GM19467 (cell line): ENCODE measurements around the gene MEMO1.
"Not testable (repeated sequence)": the region's sequence is repeated elsewhere in the genome, so short reads cannot be mapped to it uniquely, and the experiment has no call there.

ENCODE experiments used
- ATAC-seq: cut with Tn5 transposase; IDR thresholded peaks from one replicate; pipeline ENCODE4 v1.9.1; 2021; ENCODE audit warnings: mild to moderate bottlenecking, moderate library complexity; ENCODE audit not compliant: unreplicated experiment

Gene MEMO1

DNA sequence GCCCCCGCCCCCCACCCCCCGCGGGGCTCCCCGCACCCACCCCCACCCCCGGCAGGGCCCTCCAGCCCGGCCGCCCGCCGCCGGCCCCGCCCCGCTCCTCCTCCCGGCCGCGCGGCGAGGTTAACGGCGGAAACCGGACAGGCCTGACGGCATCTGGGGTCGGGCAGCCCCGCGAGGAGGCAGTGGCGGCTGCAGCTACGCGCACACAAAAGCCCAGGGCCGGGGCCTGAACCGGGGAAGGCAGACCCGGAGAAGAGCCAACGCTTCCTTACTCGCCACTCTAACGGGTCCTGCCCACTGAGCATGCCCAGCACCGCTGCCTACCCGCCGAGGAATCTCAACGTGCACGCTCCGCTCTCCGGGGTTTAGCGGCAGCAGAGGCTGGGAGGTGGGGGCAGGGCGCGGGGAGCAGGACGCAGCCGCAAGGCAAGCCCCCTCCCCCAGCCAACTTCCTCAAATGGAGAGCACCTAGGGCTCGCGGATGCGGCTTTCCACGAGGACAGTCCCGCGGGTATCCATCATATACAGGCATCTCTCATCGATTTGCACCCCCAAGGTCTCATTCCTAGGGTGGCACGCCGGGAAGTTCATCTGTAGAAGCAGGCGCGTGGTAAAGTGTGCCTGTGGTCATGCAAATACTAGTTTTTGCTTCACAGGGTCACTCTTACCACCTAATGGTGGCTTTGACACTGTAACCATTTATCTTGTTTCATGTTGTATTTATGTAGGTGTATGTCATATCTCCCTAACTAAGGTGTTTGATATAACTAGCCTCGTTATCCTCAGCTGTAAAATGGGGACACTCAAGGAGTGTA is at the start of gene MEMO1:
TSS of gene MEMO1 (minus strand) at position 339 of the 815 bp plus-strand sequence. CDS start 761 bp downstream, outside the sequence.
- peak; percentile 57 for ATAC-seq

DNA sequence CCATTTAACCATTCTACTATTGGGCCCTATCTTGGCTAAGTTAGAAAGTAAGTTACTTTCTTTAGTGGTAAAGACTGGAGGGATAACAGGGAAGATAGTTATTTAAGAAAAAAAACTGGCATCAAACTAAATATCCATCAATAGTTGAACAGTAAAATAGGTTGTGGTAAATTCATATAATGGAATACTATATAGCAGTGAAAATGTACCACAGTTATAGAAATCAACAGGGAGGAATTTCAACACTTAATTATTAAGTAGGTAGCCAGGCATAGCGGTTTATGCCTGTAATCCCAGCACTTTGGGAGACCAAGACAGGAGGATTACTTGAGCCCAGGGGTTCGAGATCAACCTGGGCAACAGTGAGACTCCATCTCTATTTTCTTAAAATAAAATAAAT is 49.5 kb upstream of the MEMO1 start:
- ATAC-seq, result no peak

DNA sequence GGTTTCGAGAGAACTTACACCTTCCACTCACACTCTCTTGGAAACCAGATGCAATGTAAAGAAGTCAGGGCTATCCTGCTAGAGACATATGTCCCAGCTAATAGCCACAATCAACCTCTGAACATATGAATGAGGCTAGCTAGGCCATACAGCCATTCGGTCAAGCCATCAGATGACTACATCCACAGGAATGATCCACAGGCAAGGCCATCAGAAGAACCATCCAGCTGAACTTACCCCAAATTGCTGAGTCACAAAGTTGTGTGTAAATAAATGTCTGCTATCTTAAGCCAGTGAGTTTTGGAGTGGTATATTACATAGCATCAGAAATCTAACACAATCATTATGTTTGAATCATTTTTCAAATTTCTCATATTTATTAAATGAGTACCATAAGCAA is 47.3 kb upstream of the MEMO1 start:
- no peak for ATAC-seq

DNA sequence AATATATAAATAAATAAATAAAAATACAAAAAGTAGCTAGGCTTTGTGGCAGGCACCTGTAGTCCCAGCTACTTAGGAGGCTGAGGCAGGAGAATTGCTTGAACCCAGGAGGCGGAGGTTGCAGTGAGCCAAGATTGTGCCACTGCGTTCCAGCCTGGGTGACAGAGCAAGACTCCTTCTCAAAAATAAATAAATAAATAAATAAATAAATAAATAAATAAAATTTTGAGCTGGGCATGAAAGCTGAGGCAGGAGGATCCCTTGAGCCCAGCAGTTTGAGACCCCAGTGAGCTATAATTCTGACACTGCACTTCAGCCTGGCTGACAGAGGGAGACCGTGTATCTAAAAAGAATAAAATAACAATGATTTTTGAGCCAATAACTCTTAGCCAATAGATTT is 43.8 kb upstream of the MEMO1 start:
- ATAC-seq, result not testable (repeated sequence)

DNA sequence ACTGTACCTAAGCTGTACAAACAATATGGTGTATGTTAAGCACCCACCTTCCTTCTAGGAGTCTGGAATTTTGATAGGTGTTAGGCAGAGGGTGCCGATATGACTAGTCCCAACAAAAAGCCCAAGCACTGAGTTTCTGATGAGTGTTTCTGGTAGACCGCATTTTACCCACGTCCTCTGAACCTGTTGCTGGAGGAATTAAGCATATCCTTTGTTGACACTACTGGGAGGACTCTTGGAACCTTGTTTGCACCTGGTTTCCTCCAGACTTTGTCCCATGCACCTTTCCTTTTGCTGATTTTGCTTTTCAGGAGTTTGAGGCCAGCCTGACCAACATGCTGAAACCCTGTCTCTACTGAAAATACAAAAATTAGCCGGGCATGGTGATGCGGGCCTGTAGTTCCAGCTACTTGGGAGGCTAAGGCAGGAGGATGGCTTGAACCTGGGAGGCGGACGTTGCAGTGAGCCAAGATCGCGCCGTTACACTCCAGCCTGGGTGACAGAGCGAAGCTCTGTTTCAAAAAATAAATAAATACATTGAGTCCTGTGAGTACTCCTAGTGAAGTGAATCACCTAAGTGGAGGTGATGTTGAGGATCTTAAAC is 41.1 kb upstream of the MEMO1 start:
- no peak for ATAC-seq

- ATAC-seq, result no peak
Measured at GRCh38 chr2:32043561-32043960, 32.8 kb upstream of the MEMO1 start.

GRCh38 chr2:32039447-32040219 is 28.8 kb upstream of the MEMO1 start, which contains the start of gene DPY30:
DPY30 (minus strand) TSS chr2:32039805; CDS start chr2:32039456, 349 bp downstream.
- ATAC-seq, result peak; percentile 86

DNA sequence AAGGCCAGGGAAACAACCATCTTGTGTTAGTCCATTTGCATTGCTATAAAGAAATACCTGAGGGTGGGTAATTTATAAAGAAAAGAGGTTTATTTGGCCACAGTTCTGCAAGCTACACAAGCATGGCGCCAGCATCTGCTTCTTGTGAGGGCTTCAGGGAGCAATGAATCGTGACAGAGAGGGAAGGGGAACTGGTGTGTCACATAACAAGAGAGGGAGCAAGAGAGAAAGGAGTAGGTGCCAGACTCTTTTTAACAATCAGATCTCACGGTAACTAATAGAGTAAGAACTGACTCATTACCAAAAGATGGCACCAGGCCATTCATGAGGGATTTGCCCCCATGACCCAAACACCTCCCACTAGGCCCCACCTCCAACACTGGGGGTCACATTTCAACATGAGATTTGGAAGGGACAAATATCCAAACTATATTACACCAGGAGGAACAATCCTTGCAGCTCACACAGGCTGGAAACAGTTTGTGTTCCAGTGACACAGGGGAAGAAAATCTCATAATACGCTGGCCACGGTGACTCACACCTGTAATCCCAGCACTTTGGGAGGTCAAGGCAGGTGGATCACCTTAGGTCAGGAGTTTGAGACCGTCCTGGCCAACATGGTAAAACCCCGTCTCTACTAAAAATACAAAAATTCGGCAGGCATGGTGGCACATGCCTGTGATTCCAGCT is 23.5 kb upstream of the MEMO1 start:
- ATAC-seq, result not testable (repeated sequence)

GRCh38 chr2:32018789-32019482 is 8.1 kb upstream of the MEMO1 start:
- ATAC-seq, result not testable (repeated sequence)

GRCh38 chr2:32012872-32013271 is 2.1 kb upstream of the MEMO1 start:
- ATAC-seq, result no peak

GRCh38 chr2:32011485-32011960 is 715 bp upstream of the MEMO1 start:
- ATAC-seq, result no peak

- peak; percentile 39 for ATAC-seq
Measured at GRCh38 chr2:32010280-32010669, 533 bp downstream of the MEMO1 start.

DNA sequence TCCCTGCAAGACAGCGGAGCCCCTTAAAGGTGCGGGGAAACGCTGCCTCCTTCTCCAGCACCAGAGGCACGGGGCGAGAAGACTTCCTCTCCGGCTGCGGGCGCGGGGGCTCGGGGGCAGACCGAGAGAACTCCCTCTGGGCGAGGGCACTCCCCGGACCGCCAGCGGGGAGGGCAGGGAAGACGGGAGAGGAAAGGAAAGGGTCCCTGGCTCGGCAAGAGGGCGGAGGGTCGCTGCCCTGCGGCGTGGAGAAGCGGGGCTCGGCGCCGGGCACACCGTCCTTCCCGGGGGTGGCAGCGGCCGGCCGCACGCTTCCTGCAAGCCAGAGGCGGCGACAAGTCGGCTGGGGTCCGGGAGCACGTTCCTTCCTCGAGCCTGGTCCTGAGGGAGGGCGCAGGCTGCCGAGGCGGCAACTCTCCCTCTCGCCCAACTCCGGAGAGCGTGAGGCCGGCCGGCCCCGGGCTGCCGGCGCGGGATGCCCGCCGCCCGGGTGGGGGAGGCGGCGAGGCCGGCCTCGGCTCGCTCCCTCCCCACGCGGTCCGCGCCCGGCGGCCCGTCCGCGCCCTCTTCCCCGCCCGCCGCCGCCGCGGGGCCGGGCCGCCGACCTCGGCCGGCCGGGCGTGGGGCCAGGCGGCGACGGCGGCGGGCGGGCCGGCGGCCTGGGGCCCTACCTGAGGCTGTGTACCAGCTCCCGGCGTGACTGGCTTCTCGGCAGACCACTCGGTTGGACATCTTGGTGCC is 1.1 kb downstream of the MEMO1 start:
- peak; percentile 25 for ATAC-seq

DNA sequence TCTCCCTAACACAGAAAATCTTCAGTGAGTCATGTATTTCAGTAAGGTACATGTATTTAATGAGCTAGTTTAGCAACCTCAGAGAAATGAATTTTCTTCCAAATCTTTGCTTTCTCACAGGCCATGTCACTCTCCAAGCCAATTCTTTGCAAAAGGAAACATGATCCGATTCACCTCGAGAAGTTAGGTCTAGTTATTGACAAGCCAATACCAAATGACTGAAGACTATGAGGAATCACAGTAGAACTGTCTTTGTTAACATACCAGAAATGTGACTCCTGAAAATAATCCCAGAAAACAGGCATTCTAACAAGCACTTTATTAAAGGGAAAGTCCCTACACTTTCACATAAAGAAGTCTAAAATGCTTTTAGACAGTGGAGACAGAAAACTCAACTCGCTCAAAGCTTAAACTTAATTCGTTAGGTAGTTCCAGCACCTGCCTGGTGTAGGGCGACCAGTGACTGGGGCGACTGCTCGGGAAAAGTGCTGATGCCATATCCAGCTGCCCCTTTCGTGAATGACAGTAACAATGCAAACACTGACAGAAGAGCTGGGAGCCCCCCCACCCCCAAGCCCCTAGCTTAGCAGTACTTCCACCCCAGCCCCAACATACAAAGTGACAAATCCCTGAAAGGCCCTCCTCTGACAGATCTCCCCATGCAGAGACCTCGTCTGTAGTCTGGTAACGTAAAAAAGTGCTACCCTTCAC is 1.8 kb downstream of the MEMO1 start:
- ATAC-seq, result no peak

GRCh38 chr2:32007121-32007391 is 3.8 kb downstream of the MEMO1 start:
- no peak for ATAC-seq

DNA sequence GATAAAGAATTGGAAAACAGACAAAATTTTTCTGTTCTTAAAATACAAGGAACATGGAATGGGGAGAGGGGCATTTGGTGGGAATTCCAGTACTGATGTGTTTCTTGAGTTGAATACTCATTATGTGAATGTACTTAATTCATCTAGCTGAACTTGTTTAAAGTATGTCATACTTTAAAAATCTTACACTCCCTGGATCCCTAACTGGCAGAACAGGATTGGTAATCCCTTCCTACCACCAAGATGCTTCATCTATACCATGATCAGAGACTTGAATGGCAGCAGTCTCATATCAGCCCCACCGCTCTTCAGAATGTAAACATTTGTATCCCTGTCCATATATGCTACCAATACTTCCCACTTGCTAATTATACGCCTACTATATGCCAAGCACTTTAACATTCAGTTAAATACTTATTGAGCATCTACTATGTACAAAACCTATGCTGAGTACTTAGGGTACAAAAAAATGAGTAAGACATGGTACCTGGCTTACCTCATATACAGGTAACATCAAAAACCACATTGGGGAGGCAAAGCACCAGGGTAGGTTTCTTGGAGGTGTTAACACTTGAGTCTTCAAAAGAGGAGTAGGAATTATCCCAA is 5.3 kb downstream of the MEMO1 start:
- ATAC-seq, result no peak

- ATAC-seq, result no peak
Measured at GRCh38 chr2:32003791-32004190, 7.0 kb downstream of the MEMO1 start.

DNA sequence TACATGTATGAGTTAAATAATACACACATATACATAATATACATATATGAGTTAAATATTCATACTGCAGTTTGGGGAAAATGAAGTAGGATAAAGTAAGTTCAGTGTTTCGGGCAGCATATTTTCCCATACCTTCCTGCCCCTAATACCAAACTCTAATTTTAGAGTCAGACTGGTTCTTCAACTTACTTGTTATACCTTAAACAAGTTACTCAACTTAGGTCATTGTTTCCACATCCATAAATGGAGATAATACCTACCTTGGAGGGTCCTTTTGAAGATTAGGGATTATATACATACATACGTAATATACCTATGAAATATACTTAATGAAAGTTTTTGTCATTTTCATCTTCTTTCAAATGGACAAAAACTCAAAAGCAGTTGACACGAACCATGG is 8.4 kb downstream of the MEMO1 start:
- ATAC-seq, result no peak

DNA sequence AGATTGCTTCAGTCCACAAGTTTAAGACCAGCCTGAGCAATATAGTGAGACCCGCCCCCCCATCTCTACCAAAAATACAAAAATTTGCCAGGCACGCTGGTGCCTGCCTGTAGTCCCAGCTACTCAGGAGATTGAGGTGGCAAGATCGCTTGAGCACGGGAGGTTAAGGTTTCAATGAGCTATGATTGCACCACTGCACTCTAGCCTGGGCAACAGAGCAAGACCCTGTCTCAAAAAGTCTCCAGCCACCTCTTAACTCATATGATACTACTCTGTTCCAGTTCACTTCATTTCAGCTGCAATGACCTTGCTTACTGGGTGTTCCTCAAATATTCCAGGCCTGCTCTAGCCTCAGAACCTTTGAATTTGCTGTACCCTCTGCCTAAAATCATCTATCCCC is 11.4 kb downstream of the MEMO1 start:
- no peak for ATAC-seq
